ENCODE data around the gene NHERF2.

DNA sequence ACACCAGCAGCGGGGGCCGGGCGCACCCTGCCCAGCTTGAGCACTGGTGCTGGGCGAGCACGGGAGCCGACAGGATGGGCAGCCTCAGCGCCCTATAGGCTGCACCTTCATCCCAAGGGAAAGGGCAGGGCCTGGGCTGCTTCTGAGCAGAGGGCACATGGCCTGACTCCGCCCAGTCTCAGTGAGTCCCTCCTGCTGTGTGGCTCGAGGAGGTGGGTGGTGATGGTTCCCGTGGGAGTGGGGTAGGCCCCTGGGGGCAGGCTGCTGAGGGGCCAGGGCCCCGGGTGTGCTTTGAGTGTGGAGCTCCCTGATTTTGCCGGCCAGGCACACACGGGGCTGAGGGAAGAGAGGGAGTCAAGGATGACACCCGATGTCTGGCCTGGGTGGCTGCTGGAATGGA, 59.0 kb downstream of the NHERF2 start:
- TF ChIP-seq CTCF (IDR thresholded peaks at IDR 0.05), result no peak
- TF ChIP-seq TCF7L2 (IDR thresholded peaks at IDR 0.05; ENCODE audit: low read depth, low read length), result no peak
- peak; percentile 59; the same call in 1 of the 2 replicates for TF ChIP-seq POLR2AphosphoS5 (IDR thresholded peaks at IDR 0.05; ENCODE audit: low read depth, low read length)

Measured in Panc1 (cell line).